T follicular helper cell (primary cell): Measurements from ENCODE around the gene SSR4.

ENCODE experiments used
- DNase-seq: peaks from one replicate; pipeline ENCODE4 v3.0.0-alpha.2; 2020; ENCODE audit warnings: low read depth

SSR4 gene

GRCh38 chrX:153829799-153830639, 35.6 kb downstream of the SSR4 start, which contains the start of gene PDZD4:
PDZD4 (minus strand) TSS chrX:153830544; CDS start chrX:153830298, 246 bp downstream.
- no peak for DNase-seq

- no peak for DNase-seq
Measured at GRCh38 chrX:153830640-153831428, 36.4 kb downstream of the SSR4 start.

GRCh38 chrX:153831429-153832150, 37.1 kb downstream of the SSR4 start:
- DNase-seq = no peak

- DNase-seq = no peak
Measured at GRCh38 chrX:153832728-153833127, 38.3 kb downstream of the SSR4 start.

GRCh38 chrX:153836921-153837320, 42.5 kb downstream of the SSR4 start:
- DNase-seq = no peak

- no peak for DNase-seq
Measured at GRCh38 chrX:153844509-153845082, 50.1 kb downstream of the SSR4 start.

GRCh38 chrX:153845195-153845594, 50.7 kb downstream of the SSR4 start:
- DNase-seq = no peak

GRCh38 chrX:153845842-153846241, 51.4 kb downstream of the SSR4 start:
- no peak for DNase-seq
